Chondrocyte (in vitro differentiated cells): ENCODE measurements around the gene YWHAE. TPM values are rescaled to one million over a fixed set of nuclear protein-coding genes. Genes with fewer than 3 reads are reported as not detected.

Experiments used
- DNase-seq: peaks from one replicate; pipeline ENCODE4 v3.0.0; 2021; ENCODE audit warnings: mixed read lengths, low spot score
- H3K27ac Mint-ChIP-seq: one replicate; pipeline ENCODE4 v1.8.0; 2021; ENCODE audit warnings: mild to moderate bottlenecking, moderate library complexity, mixed read lengths; ENCODE audit not compliant: unreplicated experiment
- H3K27me3 Mint-ChIP-seq: 2 replicates; pipeline ENCODE4 v1.8.0; 2021; ENCODE audit warnings: low read depth, mixed read lengths
- H3K36me3 Mint-ChIP-seq: 2 replicates; pipeline ENCODE4 v1.8.0; 2021; ENCODE audit warnings: low read depth, mixed read lengths
- H3K4me1 Mint-ChIP-seq: 2 replicates; pipeline ENCODE4 v1.8.0; 2021; ENCODE audit warnings: low read depth, mild to moderate bottlenecking, mixed read lengths
- H3K4me3 Mint-ChIP-seq: one replicate; pipeline ENCODE4 v1.8.0; 2021; ENCODE audit warnings: mild to moderate bottlenecking, moderate library complexity, mixed read lengths; ENCODE audit not compliant: unreplicated experiment
- H3K9me3 Mint-ChIP-seq: 2 replicates; pipeline ENCODE4 v1.8.0; 2021; ENCODE audit warnings: low read depth, mixed read lengths
- total RNA-seq: library from RNA; stranded (reverse); gene quantifications from 3 replicates; pipeline ENCODE4 v1.2.1, GENCODE V29; 2021
- TF ChIP-seq, protein P1 (sequence below): fragments of 200-600 bp; sonication (generic); IDR thresholded peaks from 2 replicates; pipeline ENCODE4 v1.5.0; 2021; ENCODE audit warnings: antibody characterized with exemption, mild to moderate bottlenecking, moderate library complexity

Gene YWHAE
- total RNA-seq, 1 donor from 2014 or later, result 362 TPM

DNA sequence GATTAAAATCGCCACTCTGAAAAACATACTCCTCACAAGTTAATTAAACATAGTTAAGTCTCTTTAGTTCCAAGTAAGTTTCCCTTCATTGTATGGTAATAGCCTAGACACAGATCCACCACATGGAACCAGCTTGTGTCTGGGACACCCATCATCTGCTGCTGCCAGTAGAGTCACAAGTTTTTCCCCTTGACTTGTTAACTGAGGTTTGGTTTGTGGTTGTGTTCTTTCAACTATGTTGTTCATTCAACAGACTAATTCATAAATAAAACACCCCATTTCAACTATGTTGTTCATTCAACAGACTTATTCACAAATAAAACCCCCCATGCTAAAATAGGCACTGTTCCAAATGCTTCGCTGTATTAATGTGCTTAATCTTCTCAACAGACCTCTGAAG lies 24.4 kb downstream of the YWHAE start:
- no peak for DNase-seq
- TF ChIP-seq, protein P1, sequence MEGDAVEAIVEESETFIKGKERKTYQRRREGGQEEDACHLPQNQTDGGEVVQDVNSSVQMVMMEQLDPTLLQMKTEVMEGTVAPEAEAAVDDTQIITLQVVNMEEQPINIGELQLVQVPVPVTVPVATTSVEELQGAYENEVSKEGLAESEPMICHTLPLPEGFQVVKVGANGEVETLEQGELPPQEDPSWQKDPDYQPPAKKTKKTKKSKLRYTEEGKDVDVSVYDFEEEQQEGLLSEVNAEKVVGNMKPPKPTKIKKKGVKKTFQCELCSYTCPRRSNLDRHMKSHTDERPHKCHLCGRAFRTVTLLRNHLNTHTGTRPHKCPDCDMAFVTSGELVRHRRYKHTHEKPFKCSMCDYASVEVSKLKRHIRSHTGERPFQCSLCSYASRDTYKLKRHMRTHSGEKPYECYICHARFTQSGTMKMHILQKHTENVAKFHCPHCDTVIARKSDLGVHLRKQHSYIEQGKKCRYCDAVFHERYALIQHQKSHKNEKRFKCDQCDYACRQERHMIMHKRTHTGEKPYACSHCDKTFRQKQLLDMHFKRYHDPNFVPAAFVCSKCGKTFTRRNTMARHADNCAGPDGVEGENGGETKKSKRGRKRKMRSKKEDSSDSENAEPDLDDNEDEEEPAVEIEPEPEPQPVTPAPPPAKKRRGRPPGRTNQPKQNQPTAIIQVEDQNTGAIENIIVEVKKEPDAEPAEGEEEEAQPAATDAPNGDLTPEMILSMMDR, result no peak
- Mint-ChIP-seq H3K27me3 (no peaks in the 10 kb centered on the region), H3K36me3 (peaks cover 2% of the 10 kb centered on the region), H3K9me3 (no peaks in the 10 kb centered on the region), H3K27ac (peak overlapping the region; percentile 92), H3K4me1 (peaks cover 82% of the 10 kb centered on the region), H3K4me3 (no peak overlapping the region)

DNA sequence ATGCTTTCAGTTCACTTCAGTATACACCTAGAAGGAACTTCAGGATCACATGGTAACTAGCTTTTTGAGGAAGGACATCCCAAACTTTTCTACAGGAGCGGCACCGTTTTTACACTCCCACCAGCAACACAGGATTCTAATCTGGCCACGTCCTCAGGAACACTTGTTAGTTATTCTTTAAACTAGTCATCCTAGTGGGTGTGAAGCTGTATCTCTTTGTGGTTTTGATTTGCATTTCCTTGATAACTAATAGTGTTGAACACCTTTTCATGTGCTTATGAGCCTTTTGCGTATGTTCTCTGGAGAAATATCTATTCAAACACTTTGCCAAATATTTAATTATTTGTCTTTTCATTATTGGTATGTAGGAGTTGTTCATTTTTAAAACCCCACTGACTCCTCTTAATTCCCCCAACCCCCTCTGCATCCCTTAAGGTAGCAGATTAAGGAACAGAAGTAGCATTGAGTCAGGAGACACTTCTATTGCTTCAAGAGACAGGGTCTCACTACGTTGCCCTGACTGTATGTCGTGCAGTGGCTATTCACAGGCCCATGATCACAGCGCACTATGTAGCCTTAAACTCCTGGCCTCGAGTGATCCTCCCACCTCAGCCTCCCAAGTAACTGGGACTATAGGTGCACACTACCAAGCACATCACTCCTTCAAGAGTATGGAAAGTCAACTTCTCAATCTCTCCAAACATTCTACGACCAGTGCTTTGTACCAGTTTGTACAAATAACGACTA lies 25.4 kb downstream of the YWHAE start:
- peaks cover 72% of the 10 kb centered on the region for H3K4me1 Mint-ChIP-seq
- no peak overlapping the region for H3K27ac Mint-ChIP-seq
- peaks cover 2% of the 10 kb centered on the region for H3K36me3 Mint-ChIP-seq
- TF ChIP-seq, protein P1, result no peak
- no peaks in the 10 kb centered on the region for H3K27me3 Mint-ChIP-seq
- H3K9me3 Mint-ChIP-seq, result no peaks in the 10 kb centered on the region
- no peak for DNase-seq
- no peak overlapping the region for H3K4me3 Mint-ChIP-seq

- Mint-ChIP-seq H3K36me3 (peaks cover 3% of the 10 kb centered on the region), H3K27me3 (no peaks in the 10 kb centered on the region), H3K4me3 (no peak overlapping the region), H3K4me1 (peaks cover 67% of the 10 kb centered on the region), H3K27ac (no peak overlapping the region), H3K9me3 (no peaks in the 10 kb centered on the region)
- DNase-seq, result no peak
- TF ChIP-seq, protein P1, result no peak
Observed at GRCh38 chr17:1373707-1374237, 26.2 kb downstream of the YWHAE start.

DNA sequence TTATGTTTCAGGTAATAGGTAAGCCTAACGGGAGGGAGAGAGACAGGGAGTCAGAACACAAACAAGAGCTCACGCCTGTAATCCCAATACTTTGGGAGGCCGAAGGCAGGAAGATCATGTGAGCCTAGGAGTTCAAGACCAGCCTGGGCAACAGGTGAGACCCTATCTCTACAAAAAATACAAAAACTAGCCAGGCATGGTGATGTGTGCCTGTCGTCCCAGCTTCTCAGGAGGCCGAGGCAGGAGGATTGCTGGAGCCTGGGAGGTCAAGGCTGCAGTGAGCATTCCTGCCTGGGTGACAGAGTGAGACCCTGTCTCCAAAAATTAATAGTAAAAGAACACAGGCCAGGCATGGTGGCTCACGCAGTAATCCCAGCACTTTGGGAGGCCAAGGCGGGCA lies 27.4 kb downstream of the YWHAE start:
- H3K27me3 Mint-ChIP-seq, result no peaks in the 10 kb centered on the region
- H3K4me1 Mint-ChIP-seq, result peaks cover 56% of the 10 kb centered on the region
- no peaks in the 10 kb centered on the region for H3K9me3 Mint-ChIP-seq
- H3K4me3 Mint-ChIP-seq, result no peak overlapping the region
- no peak for DNase-seq
- TF ChIP-seq, protein P1, result no peak
- H3K27ac Mint-ChIP-seq, result peak overlapping the region; percentile 20
- peaks cover 3% of the 10 kb centered on the region for H3K36me3 Mint-ChIP-seq

DNA sequence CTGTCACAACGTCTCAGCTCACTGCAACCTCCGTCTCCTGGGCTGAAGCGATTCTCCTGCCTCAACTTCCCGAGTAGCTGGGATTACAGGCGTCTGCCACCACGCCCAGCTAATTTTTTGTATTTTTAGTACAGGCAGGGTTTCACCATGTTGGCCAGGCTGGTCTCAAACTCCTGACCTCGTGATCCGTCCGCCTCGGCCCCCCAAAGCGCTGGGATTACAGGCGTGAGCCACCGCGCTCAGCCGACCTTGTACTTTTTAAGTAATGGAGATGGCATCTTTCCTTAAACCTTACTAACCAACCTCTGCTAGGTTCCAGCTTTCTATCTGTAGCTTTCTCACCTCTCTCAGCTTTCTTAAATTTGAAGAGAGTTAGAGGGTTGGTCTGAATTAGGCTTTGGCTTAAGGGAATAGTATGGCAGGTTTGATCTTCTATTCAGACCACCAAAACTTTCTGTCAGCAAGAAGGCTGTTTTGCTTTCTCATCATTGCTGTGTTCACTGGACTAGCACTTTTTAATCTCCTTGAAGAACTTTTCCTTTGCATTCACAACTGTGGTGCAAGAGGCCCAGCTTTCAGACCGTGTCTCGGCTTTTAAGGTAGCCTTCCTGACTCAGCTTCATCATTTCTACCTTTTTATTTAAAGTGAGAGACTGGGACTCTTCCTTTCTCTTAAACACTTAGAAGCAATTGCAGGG lies 28.0 kb downstream of the YWHAE start:
- H3K36me3 Mint-ChIP-seq, result peaks cover 3% of the 10 kb centered on the region

More for the DNA sequence above, 28.0 kb downstream of the YWHAE start:
- TF ChIP-seq, protein P1, result no peak
- no peak for DNase-seq
- H3K4me3 Mint-ChIP-seq, result no peak overlapping the region
- H3K9me3 Mint-ChIP-seq, result no peaks in the 10 kb centered on the region
- H3K27ac Mint-ChIP-seq, result peak overlapping the region; percentile 20
- no peaks in the 10 kb centered on the region for H3K27me3 Mint-ChIP-seq
- peaks cover 56% of the 10 kb centered on the region for H3K4me1 Mint-ChIP-seq
